ENCODE measurements around the gene CACHD1.

Gene CACHD1

DNA sequence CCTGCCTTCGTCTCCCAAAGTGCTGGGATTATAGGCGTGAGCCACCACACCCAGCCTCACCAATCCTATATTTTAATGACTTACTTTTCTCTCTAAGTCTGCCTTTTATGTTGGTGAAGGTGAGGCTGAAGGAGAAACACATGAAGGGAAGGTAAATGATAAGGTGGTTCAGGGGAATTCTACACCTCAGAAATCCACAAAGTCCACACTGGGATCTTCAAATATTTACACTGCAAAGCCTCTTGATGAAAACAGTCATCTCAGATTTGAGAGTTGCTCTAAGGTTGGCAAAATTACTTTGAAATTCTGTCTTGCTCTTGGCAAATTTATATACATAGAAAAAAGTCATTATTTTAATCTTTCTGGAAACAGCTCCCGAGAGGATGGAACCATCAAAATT, 42.0 kb upstream of the CACHD1 start:
- Histone ChIP-seq H4K20me1 (ENCODE audit: low read depth, low read length) (no peaks in the 10 kb centered on the region), H3K4me2 (ENCODE audit: low read depth, low read length, poor library complexity, severe bottlenecking) (no peak overlapping the region), H3K4me3 (ENCODE audit: insufficient read depth, low read length, poor library complexity, severe bottlenecking) (no peak overlapping the region), H3K79me2 (ENCODE audit: insufficient read depth, low read length) (no peaks in the 10 kb centered on the region), H3K27ac (ENCODE audit: low read depth, low read length) (no peak overlapping the region), H3F3A (ENCODE audit: insufficient read depth) (no peaks in the 10 kb centered on the region), H3K27me3 (ENCODE audit: low read length) (no peaks in the 10 kb centered on the region), H2AFZ (ENCODE audit: low read depth, low read length, severe bottlenecking) (no peak overlapping the region), H3K9me3 (ENCODE audit: insufficient read depth, low read length) (no peaks in the 10 kb centered on the region), H3K9ac (ENCODE audit: low read length) (no peak overlapping the region), H3K36me3 (ENCODE audit: low read length) (no peaks in the 10 kb centered on the region), H3K9me2 (replicated peaks; ENCODE audit: insufficient read depth, low read length) (no peaks in the 10 kb centered on the region)
- TF ChIP-seq EZH2phosphoT487 (conservative IDR thresholded peaks at IDR 0.05; ENCODE audit: low read length): no peak
- TF ChIP-seq, protein P1, sequence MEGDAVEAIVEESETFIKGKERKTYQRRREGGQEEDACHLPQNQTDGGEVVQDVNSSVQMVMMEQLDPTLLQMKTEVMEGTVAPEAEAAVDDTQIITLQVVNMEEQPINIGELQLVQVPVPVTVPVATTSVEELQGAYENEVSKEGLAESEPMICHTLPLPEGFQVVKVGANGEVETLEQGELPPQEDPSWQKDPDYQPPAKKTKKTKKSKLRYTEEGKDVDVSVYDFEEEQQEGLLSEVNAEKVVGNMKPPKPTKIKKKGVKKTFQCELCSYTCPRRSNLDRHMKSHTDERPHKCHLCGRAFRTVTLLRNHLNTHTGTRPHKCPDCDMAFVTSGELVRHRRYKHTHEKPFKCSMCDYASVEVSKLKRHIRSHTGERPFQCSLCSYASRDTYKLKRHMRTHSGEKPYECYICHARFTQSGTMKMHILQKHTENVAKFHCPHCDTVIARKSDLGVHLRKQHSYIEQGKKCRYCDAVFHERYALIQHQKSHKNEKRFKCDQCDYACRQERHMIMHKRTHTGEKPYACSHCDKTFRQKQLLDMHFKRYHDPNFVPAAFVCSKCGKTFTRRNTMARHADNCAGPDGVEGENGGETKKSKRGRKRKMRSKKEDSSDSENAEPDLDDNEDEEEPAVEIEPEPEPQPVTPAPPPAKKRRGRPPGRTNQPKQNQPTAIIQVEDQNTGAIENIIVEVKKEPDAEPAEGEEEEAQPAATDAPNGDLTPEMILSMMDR (IDR thresholded peaks at IDR 0.05; ENCODE audit: insufficient read depth, low read length, poor library complexity, severe bottlenecking): no peak

DNA sequence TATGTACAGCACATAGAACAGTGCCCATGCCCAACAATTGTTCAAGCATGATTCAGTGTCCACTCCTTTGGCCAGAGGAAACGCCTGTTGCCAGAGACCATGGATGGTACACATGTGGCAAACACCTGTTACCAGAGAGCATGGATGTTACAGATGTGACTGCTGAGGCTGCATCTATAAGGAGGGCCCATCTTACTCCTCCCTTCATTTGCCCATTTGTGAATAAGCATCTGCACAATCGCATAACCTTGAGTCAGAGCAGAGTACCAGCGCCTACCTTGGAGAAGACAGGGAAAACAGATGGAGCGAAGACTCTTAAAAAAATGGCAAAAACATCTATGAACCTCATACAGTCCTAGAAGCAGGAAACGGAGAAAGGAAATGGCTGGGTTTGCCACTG, 36.6 kb upstream of the CACHD1 start:
- H3K79me2 ChIP-seq (ENCODE audit: insufficient read depth, low read length): no peaks in the 10 kb centered on the region
- H3K4me3 ChIP-seq (ENCODE audit: insufficient read depth, low read length, poor library complexity, severe bottlenecking): no peak overlapping the region
- no peaks in the 10 kb centered on the region for H3K9me2 ChIP-seq (replicated peaks; ENCODE audit: insufficient read depth, low read length)
- H3K36me3 ChIP-seq (ENCODE audit: low read length): no peaks in the 10 kb centered on the region
- no peak overlapping the region for H3K27ac ChIP-seq (ENCODE audit: low read depth, low read length)
- no peak for TF ChIP-seq EZH2phosphoT487 (conservative IDR thresholded peaks at IDR 0.05; ENCODE audit: low read length)
- TF ChIP-seq, protein P1 (IDR thresholded peaks at IDR 0.05; ENCODE audit: insufficient read depth, low read length, poor library complexity, severe bottlenecking): no peak
- no peaks in the 10 kb centered on the region for H3F3A ChIP-seq (ENCODE audit: insufficient read depth)
- H3K27me3 ChIP-seq (ENCODE audit: low read length): no peaks in the 10 kb centered on the region
- H3K9ac ChIP-seq (ENCODE audit: low read length): no peak overlapping the region
- H3K4me2 ChIP-seq (ENCODE audit: low read depth, low read length, poor library complexity, severe bottlenecking): no peak overlapping the region
- no peaks in the 10 kb centered on the region for H3K9me3 ChIP-seq (ENCODE audit: insufficient read depth, low read length)
- no peak overlapping the region for H2AFZ ChIP-seq (ENCODE audit: low read depth, low read length, severe bottlenecking)
- H4K20me1 ChIP-seq (ENCODE audit: low read depth, low read length): no peaks in the 10 kb centered on the region

DNA sequence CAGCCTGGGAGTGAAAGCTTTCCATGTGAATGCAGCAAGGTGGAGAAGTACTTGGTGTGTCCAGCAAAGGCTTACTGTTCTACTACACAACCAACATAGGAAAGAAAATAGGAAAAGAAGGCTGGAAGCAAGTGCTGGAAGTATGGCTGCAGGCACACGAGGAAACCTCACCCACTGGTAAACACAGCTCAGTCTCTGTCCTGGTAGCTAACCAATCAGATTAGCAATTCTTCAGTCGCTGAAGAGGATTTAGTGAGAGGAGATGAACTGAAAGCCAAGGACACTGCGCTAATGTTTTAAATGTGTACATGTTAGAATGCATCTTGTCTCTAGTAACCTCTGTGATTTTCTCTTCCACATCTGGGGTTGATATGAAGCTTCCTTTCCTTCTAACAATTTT, 36.2 kb upstream of the CACHD1 start:
- Histone ChIP-seq H3K4me3 (ENCODE audit: insufficient read depth, low read length, poor library complexity, severe bottlenecking) (no peak overlapping the region), H3K36me3 (ENCODE audit: low read length) (no peaks in the 10 kb centered on the region), H3K79me2 (ENCODE audit: insufficient read depth, low read length) (no peaks in the 10 kb centered on the region), H3K9me2 (replicated peaks; ENCODE audit: insufficient read depth, low read length) (no peaks in the 10 kb centered on the region), H3K27me3 (ENCODE audit: low read length) (no peaks in the 10 kb centered on the region), H3K9ac (ENCODE audit: low read length) (no peak overlapping the region), H3F3A (ENCODE audit: insufficient read depth) (no peaks in the 10 kb centered on the region), H3K4me2 (ENCODE audit: low read depth, low read length, poor library complexity, severe bottlenecking) (no peak overlapping the region), H4K20me1 (ENCODE audit: low read depth, low read length) (no peaks in the 10 kb centered on the region), H2AFZ (ENCODE audit: low read depth, low read length, severe bottlenecking) (no peak overlapping the region), H3K9me3 (ENCODE audit: insufficient read depth, low read length) (no peaks in the 10 kb centered on the region), H3K27ac (ENCODE audit: low read depth, low read length) (no peak overlapping the region)
- TF ChIP-seq, protein P1 (IDR thresholded peaks at IDR 0.05; ENCODE audit: insufficient read depth, low read length, poor library complexity, severe bottlenecking): no peak
- TF ChIP-seq EZH2phosphoT487 (conservative IDR thresholded peaks at IDR 0.05; ENCODE audit: low read length): no peak

Measured in SU-DHL-6 (cell line).